Activated CD8-positive, alpha-beta T cell treated with anti-CD3 and anti-CD28 coated beads for 36 hours (primary cell): Measurements from ENCODE around the gene HOOK1. TPM values are rescaled to one million over a fixed set of nuclear protein-coding genes. Genes with fewer than 3 reads are reported as not detected.

Source experiments
- ATAC-seq: fragments of 200-7000 bp; cut with Tn5 transposase; one replicate; pipeline ENCODE4 v1.10.0; 2021; ENCODE audit warnings: mild to moderate bottlenecking, moderate library complexity
- CTCF ChIA-PET: fragments of 350-600 bp; sonication (Branson Sonifier 250); formaldehyde crosslinking; loops from one replicate; lab custom pipeline; 2021; ENCODE audit warnings: antibody characterized with exemption; lab: Charles Lee
- POLR2A ChIA-PET: fragments of 350-600 bp; sonication (Branson Sonifier 250); formaldehyde crosslinking; loops from one replicate; lab custom pipeline; 2021; ENCODE audit warnings: antibody characterized with exemption; lab: Charles Lee
- DNase-seq: peaks from one replicate; pipeline ENCODE4 v3.0.0-alpha.2; 2020
- H3K27ac Mint-ChIP-seq: one replicate; pipeline ENCODE4 v1.8.0; 2021; ENCODE audit warnings: mild to moderate bottlenecking, mixed read lengths
- H3K27me3 Mint-ChIP-seq: one replicate; pipeline ENCODE4 v1.8.0; 2021; ENCODE audit warnings: mixed read lengths
- H3K36me3 Mint-ChIP-seq: one replicate; pipeline ENCODE4 v1.8.0; 2021; ENCODE audit warnings: low read depth, mixed read lengths
- H3K4me1 Mint-ChIP-seq: one replicate; pipeline ENCODE4 v1.8.0; 2021; ENCODE audit warnings: low read depth, mixed read lengths
- H3K4me3 Mint-ChIP-seq: one replicate; pipeline ENCODE4 v1.8.0; 2021; ENCODE audit warnings: mild to moderate bottlenecking, moderate library complexity, mixed read lengths
- H3K9me3 Mint-ChIP-seq: one replicate; pipeline ENCODE4 v1.8.0; 2021; ENCODE audit warnings: mixed read lengths
- intact Hi-C: fragments of 100-400 bp; cut with micrococcal nuclease; formaldehyde crosslinking; loops from one replicate; pipeline ENCODE4 v1.10.0; 2022
- total RNA-seq, 2 experiments: library from RNA; stranded (reverse); gene quantifications; one replicate each; pipeline ENCODE4 v1.2.3, GENCODE V29; 2021
- TF ChIP-seq, protein P1 (sequence below): fragments of 200-600 bp; IDR thresholded peaks from one replicate; pipeline ENCODE4 v1.8.0; 2022; ENCODE audit warnings: antibody characterized with exemption, mild to moderate bottlenecking

HOOK1 gene
- total RNA-seq, 2 experiments from 2014 or later, result 13.3 to 15.9 TPM

DNA sequence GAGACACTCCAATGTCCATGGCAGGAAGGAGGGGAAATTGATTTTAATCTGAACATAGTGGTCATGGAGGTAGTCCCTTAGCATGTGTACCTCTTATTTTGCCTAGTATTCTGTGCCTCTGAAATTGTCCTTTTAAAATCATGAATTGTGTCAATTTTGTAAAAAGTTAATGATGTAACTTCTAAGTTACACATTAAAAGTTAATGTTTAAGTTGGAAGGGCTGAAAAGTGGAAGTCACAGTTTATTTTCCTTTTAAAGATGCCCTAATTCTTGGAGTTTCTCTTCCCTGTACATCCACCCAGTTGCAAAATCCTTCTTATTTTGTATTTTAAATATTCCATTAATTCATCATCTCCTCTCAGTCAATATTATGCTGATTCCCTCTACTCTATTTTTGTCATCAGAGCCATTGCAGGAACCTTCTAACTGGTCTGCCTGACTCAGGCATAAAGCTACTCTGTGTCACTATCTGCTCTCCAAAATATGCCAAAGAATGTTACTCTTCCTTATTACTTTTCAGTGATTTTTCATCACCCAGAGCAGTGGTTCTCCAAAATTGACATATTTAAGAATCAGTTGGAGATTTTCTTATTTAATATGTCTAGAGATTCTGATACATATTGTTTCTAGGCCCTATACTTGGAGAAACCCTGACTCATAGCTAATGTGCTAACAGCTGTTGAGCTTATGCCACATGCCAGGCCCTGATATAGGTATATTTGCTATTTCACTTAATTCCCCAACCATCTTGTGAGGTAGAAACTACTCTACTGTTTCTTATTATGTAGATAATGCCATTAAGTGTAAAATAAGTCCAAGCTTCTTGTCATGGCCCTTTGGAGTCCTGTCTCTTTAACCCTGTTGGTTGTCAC, 5.1 kb downstream of the HOOK1 start:
- intact Hi-C loops, result no loop called here
- H3K36me3 Mint-ChIP-seq, result peaks cover 5% of the 10 kb centered on the region
- no peak for DNase-seq
- no peaks in the 10 kb centered on the region for H3K27me3 Mint-ChIP-seq
- TF ChIP-seq, protein P1, sequence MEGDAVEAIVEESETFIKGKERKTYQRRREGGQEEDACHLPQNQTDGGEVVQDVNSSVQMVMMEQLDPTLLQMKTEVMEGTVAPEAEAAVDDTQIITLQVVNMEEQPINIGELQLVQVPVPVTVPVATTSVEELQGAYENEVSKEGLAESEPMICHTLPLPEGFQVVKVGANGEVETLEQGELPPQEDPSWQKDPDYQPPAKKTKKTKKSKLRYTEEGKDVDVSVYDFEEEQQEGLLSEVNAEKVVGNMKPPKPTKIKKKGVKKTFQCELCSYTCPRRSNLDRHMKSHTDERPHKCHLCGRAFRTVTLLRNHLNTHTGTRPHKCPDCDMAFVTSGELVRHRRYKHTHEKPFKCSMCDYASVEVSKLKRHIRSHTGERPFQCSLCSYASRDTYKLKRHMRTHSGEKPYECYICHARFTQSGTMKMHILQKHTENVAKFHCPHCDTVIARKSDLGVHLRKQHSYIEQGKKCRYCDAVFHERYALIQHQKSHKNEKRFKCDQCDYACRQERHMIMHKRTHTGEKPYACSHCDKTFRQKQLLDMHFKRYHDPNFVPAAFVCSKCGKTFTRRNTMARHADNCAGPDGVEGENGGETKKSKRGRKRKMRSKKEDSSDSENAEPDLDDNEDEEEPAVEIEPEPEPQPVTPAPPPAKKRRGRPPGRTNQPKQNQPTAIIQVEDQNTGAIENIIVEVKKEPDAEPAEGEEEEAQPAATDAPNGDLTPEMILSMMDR, result no peak
- H3K9me3 Mint-ChIP-seq, result no peaks in the 10 kb centered on the region
- no peak overlapping the region for H3K4me3 Mint-ChIP-seq
- H3K27ac Mint-ChIP-seq, result no peak overlapping the region
- ChIA-PET CTCF (interaction anchor here (1.2 kb wide), 2 partner anchors 61 to 128 kb away, joined by 3 to 4 read pairs; no protein-coding TSS in a partner anchor), POLR2A (no interaction called here)
- ATAC-seq, result no peak
- peaks cover 8% of the 10 kb centered on the region for H3K4me1 Mint-ChIP-seq

DNA sequence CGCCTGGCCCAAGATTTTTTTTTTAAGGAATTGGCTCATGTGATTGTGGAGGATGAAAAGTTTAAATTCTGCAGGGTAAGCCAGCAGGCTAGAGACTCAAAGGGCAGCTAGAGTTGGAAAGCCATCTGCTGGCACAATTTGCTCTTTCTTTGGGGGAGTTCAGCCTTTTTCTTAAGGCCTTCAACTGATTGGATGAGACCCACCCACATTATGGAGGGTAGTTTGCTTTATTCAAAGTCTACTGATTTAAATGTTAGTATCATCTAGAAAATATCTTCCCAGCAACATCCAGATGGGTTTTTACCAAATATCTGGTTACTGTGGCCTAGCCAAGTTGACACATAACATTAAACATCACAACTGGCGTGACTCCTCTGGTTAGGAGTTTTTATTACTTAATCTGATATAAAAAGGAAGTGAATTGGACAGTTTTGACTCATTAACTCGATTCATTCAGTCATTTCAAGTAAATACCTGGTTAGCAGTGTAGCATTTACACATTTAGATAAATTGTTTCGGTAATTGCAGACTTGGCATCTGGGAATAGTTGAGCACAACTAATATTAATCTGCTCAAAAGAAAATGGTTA, 12.4 kb downstream of the HOOK1 start:
- Mint-ChIP-seq H3K9me3 (no peaks in the 10 kb centered on the region), H3K4me3 (no peak overlapping the region), H3K4me1 (no peaks in the 10 kb centered on the region), H3K27me3 (no peaks in the 10 kb centered on the region), H3K27ac (no peak overlapping the region), H3K36me3 (peaks cover 3% of the 10 kb centered on the region)
- ATAC-seq (no peak), DNase-seq (no peak)
- intact Hi-C loops, result no loop called here
- ChIA-PET POLR2A (interaction anchor here (0.6 kb wide), 1 partner anchor 601 kb away, joined by 5 read pairs; no protein-coding TSS in a partner anchor), CTCF (no interaction called here)
- TF ChIP-seq, protein P1, result no peak

DNA sequence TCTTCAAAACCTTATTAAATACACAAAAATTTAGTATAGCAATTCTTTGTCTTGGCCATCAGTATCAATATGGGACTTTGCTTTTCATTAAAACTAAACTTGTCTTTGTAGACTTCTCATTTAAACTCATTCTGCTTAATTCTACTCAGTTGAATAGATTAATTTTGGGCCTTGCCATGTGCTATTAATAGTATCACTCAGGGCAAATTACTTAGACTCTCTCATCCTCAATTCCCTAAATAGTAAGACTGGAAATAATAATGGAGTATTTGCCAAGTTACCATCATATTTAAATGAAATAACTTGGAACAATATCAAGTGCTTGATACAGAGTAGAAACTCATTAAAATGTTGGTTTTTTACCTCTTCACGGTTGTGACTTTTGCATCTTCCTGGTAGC, 13.4 kb downstream of the HOOK1 start:
- TF ChIP-seq, protein P1, result no peak
- Mint-ChIP-seq H3K4me3 (no peak overlapping the region), H3K4me1 (no peaks in the 10 kb centered on the region), H3K36me3 (peaks cover 3% of the 10 kb centered on the region), H3K27ac (no peak overlapping the region), H3K9me3 (no peaks in the 10 kb centered on the region), H3K27me3 (no peaks in the 10 kb centered on the region)
- ChIA-PET CTCF (no interaction called here), POLR2A (no interaction called here)
- no peak for DNase-seq
- ATAC-seq, result no peak
- intact Hi-C loops, result no loop called here

DNA sequence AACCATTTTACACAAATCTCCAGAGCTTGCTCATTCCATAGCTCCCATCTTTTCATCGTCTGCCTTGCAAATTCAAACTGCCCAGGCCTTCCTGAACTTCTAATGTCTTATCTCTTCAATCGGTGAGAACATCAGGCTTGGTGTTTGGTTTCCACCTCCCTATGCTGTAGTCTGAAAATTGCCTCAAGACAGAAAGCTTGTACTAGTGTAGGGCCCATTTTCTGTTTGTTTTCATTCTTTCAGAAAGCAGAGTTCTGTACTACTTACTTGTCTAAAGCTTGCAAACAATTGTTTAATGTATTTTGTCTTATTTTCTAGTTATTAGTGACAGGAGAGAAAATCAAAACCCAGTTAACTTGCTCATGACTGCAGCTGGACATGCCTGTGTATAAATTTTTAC, 16.8 kb downstream of the HOOK1 start:
- Mint-ChIP-seq H3K4me1 (no peaks in the 10 kb centered on the region), H3K36me3 (peaks cover 3% of the 10 kb centered on the region), H3K9me3 (no peaks in the 10 kb centered on the region), H3K4me3 (no peak overlapping the region), H3K27ac (no peak overlapping the region), H3K27me3 (no peaks in the 10 kb centered on the region)
- intact Hi-C loops, result no loop called here
- ChIA-PET CTCF (no interaction called here), POLR2A (no interaction called here)
- TF ChIP-seq, protein P1, result no peak
- DNase-seq (no peak), ATAC-seq (no peak)

DNA sequence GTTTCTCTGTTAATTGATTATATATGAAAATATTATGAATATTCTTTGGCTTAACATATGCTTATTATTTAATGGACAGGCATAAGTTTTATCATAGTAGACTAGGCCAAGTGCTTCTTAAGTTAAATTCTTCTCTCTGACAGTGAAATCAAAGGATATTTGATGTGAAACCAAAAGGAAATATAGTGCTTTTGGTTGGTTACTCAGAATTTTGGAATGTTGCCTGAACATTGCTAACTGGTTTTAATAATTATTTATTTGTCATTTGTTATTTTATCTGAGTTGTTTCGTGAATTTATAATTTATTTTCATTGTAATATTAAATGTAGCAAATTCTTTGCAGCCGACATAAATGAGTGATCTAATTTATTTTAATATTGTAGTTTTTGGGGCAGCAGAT, 18.3 kb downstream of the HOOK1 start:
- TF ChIP-seq, protein P1, result no peak
- Mint-ChIP-seq H3K9me3 (peaks cover 2% of the 10 kb centered on the region), H3K36me3 (peaks cover 7% of the 10 kb centered on the region), H3K27me3 (no peaks in the 10 kb centered on the region), H3K4me1 (no peaks in the 10 kb centered on the region), H3K4me3 (no peak overlapping the region), H3K27ac (no peak overlapping the region)
- ChIA-PET POLR2A (no interaction called here), CTCF (no interaction called here)
- intact Hi-C loops, result no loop called here
- DNase-seq, result no peak
- ATAC-seq, result no peak
